ENCODE results near the gene SOX6. TPM values are rescaled to one million over a fixed set of nuclear protein-coding genes. Genes with fewer than 3 reads are reported as not detected.

Gene SOX6
- total RNA-seq, 1 donor from 2014 or later = not detected

DNA sequence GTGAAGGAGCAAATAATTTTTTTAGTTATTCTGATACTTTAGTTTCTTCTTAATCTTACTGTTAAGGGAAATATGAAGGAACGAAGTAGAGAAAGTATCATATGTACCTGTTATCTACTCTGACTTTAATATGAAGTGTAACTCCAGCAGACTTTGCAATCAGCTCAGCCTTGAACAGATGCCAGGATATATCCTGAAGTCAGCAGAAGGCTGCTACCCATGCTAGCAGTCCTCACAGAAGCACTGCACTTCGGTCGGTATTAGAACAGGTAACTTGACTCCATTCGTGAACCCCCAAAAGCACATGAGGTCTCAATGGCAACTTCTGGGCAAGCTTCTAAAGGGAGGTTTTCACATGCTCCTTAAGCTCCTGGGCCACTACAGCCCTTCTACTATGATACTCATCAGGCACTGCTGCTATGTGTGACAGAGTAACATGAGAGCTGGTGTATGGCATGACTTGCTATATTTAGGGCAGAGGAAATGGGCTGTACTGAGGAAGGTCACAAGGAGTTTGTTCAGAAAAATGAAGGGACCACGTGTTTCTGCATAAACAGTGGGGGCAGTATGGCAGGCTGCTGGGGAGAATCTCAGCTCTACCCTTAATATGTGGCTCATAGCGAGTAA, 344.1 kb downstream of the SOX6 start:
- no peaks in the 10 kb centered on the region for H3K36me3 Mint-ChIP-seq (ENCODE audit: low read depth)
- H3K9me3 Mint-ChIP-seq = no peaks in the 10 kb centered on the region
- H3K4me3 Mint-ChIP-seq = no peak overlapping the region
- no peak for DNase-seq
- no peaks in the 10 kb centered on the region for H3K27me3 Mint-ChIP-seq
- H3K4me1 Mint-ChIP-seq = no peaks in the 10 kb centered on the region
- no peak overlapping the region for H3K27ac Mint-ChIP-seq
- intact Hi-C loops (cut with micrococcal nuclease) = no loop called here

DNA sequence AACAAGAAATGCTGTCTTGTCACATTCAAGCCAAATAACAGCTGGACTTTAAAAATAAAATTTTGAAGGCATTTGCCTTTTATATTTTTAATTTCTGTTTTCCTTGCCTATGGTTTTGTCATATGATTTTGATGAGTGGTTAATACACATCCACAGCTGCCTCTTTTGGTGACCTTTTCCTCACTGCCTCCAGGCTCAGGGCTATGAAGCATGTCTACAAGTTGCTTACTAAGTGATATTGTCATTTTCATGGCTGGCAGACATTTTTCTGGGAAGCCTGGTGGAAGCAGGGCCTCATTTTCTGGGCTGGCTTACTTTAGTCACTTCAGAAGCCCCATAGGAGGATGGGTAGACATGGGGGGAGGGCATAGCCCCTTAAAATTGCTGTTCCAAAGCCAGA, 344.9 kb downstream of the SOX6 start:
- Mint-ChIP-seq H3K4me1 (no peaks in the 10 kb centered on the region), H3K27ac (no peak overlapping the region), H3K36me3 (ENCODE audit: low read depth) (no peaks in the 10 kb centered on the region), H3K4me3 (no peak overlapping the region), H3K27me3 (no peaks in the 10 kb centered on the region), H3K9me3 (no peaks in the 10 kb centered on the region)
- intact Hi-C loops (cut with micrococcal nuclease) = no loop called here
- no peak for DNase-seq

- H3K4me3 Mint-ChIP-seq = no peak overlapping the region
- no peaks in the 10 kb centered on the region for H3K27me3 Mint-ChIP-seq
- no peak for DNase-seq
- H3K4me1 Mint-ChIP-seq = no peaks in the 10 kb centered on the region
- H3K27ac Mint-ChIP-seq = no peak overlapping the region
- no peaks in the 10 kb centered on the region for H3K36me3 Mint-ChIP-seq (ENCODE audit: low read depth)
- intact Hi-C loops (cut with micrococcal nuclease) = no loop called here
- H3K9me3 Mint-ChIP-seq = no peaks in the 10 kb centered on the region
Measured at GRCh38 chr11:16009021-16009420, 347.3 kb downstream of the SOX6 start.

DNA sequence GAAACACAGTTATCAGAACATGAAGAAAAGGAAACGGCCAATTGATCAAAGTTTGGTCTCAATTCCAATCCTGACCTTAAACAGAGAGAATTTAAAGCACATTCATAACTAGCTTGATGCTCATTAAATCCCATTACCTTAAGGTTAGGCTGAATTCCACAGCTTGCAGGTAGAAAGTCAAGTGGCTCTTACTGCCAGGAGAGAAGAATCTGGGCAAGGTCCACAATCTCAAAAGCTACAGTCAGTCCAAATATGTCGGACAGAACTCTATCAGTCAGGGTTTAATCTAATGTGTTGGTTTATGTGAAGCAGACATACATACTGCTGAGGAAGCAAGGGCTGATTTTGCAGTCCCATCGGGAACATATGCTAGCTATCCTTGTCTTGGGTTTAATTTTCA, 348.8 kb downstream of the SOX6 start:
- Mint-ChIP-seq H3K4me3 (no peak overlapping the region), H3K36me3 (ENCODE audit: low read depth) (no peaks in the 10 kb centered on the region), H3K4me1 (no peaks in the 10 kb centered on the region), H3K27me3 (no peaks in the 10 kb centered on the region), H3K27ac (no peak overlapping the region), H3K9me3 (no peaks in the 10 kb centered on the region)
- no peak for DNase-seq
- intact Hi-C loops (cut with micrococcal nuclease) = no loop called here

- Mint-ChIP-seq H3K4me1 (peaks cover 3% of the 10 kb centered on the region), H3K27me3 (no peaks in the 10 kb centered on the region), H3K36me3 (ENCODE audit: low read depth) (no peaks in the 10 kb centered on the region), H3K9me3 (no peaks in the 10 kb centered on the region), H3K4me3 (no peak overlapping the region), H3K27ac (no peak overlapping the region)
- DNase-seq = no peak
- intact Hi-C loops (cut with micrococcal nuclease) = no loop called here
Measured at GRCh38 chr11:16002942-16003341, 353.4 kb downstream of the SOX6 start.

GRCh38 chr11:16001899-16002426, 354.4 kb downstream of the SOX6 start:
- Mint-ChIP-seq H3K27me3 (no peaks in the 10 kb centered on the region), H3K4me3 (no peak overlapping the region), H3K9me3 (no peaks in the 10 kb centered on the region), H3K36me3 (ENCODE audit: low read depth) (no peaks in the 10 kb centered on the region), H3K4me1 (peaks cover 3% of the 10 kb centered on the region), H3K27ac (no peak overlapping the region)
- DNase-seq = no peak
- intact Hi-C loops (cut with micrococcal nuclease) = no loop called here

GRCh38 chr11:16001044-16001568, 355.2 kb downstream of the SOX6 start:
- Mint-ChIP-seq H3K9me3 (no peaks in the 10 kb centered on the region), H3K27me3 (no peaks in the 10 kb centered on the region), H3K36me3 (ENCODE audit: low read depth) (no peaks in the 10 kb centered on the region), H3K4me1 (peaks cover 3% of the 10 kb centered on the region), H3K27ac (no peak overlapping the region), H3K4me3 (no peak overlapping the region)
- intact Hi-C loops (cut with micrococcal nuclease) = no loop called here
- no peak for DNase-seq

DNA sequence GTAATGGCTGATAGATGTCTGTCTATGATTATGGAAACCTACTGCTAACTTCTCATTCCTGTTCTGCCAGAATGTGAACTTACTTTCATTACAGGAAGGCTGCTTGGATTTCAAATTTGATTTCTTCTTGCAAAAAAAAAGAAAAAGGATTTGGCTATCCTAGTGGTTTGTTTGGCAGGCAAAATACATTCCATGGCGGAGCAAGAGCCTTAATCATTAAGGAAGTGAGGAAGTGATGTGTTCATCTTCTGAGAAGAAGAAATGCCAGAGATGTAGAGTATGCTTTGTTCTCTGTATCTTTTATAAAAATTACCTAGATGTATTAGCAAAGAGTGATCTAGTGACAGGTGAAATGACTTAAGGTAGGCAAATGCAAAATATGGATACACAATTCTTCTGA, 356.3 kb downstream of the SOX6 start:
- H3K36me3 Mint-ChIP-seq (ENCODE audit: low read depth) = no peaks in the 10 kb centered on the region
- H3K27ac Mint-ChIP-seq = no peak overlapping the region
- no peak for DNase-seq
- no peaks in the 10 kb centered on the region for H3K9me3 Mint-ChIP-seq
- intact Hi-C loops (cut with micrococcal nuclease) = no loop called here
- H3K4me1 Mint-ChIP-seq = peaks cover 3% of the 10 kb centered on the region
- no peak overlapping the region for H3K4me3 Mint-ChIP-seq
- H3K27me3 Mint-ChIP-seq = peaks cover 2% of the 10 kb centered on the region

- no peaks in the 10 kb centered on the region for H3K9me3 Mint-ChIP-seq
- no peak overlapping the region for H3K4me3 Mint-ChIP-seq
- intact Hi-C loops (cut with micrococcal nuclease) = no loop called here
Measured at GRCh38 chr11:15993345-15993744, 363.0 kb downstream of the SOX6 start.

GRCh38 chr11:15991215-15991614, 365.1 kb downstream of the SOX6 start:
- H3K27ac Mint-ChIP-seq = no peak overlapping the region
- intact Hi-C loops (cut with micrococcal nuclease) = no loop called here
- no peak overlapping the region for H3K4me3 Mint-ChIP-seq
- no peak for DNase-seq
- peaks cover 2% of the 10 kb centered on the region for H3K27me3 Mint-ChIP-seq
- no peaks in the 10 kb centered on the region for H3K9me3 Mint-ChIP-seq
- H3K36me3 Mint-ChIP-seq (ENCODE audit: low read depth) = no peaks in the 10 kb centered on the region
- H3K4me1 Mint-ChIP-seq = no peaks in the 10 kb centered on the region

More at GRCh38 chr11:15993345-15993744, 363.0 kb downstream of the SOX6 start:
- no peak overlapping the region for H3K27ac Mint-ChIP-seq
- H3K36me3 Mint-ChIP-seq (ENCODE audit: low read depth) = no peaks in the 10 kb centered on the region
- DNase-seq = no peak
- H3K27me3 Mint-ChIP-seq = peaks cover 2% of the 10 kb centered on the region
- H3K4me1 Mint-ChIP-seq = no peaks in the 10 kb centered on the region

- intact Hi-C loops (cut with micrococcal nuclease) = no loop called here
- Mint-ChIP-seq H3K27ac (no peak overlapping the region), H3K9me3 (no peaks in the 10 kb centered on the region), H3K36me3 (ENCODE audit: low read depth) (no peaks in the 10 kb centered on the region), H3K4me3 (no peak overlapping the region), H3K27me3 (no peaks in the 10 kb centered on the region), H3K4me1 (no peaks in the 10 kb centered on the region)
- DNase-seq = no peak
Measured at GRCh38 chr11:15989685-15990084, 366.7 kb downstream of the SOX6 start.

DNA sequence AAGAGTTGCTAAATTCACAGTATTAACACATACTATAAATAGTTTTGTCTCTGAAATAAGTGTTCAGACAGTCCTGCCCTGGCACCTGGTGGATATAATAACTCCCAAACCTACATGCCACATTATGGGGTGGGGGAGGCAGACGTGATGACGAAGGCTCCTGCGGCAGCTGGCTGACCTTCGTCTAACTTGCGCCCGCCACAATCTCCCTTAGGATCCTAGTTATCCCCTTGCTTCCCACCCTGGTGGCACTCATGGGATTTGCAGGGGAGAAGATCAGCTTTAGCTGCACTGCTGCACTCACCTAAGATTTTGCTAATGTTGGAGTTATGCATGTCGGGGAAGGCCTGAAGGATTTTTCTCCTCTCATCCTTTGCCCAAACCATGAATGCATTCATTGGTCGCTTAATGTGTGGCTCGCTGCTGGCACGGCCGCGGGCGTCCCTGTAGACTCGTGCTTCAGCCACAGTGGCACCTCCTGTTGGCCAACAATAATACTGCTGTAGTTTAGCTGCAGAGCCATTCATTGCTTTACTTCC, 367.6 kb downstream of the SOX6 start:
- H3K9me3 Mint-ChIP-seq = no peaks in the 10 kb centered on the region
- intact Hi-C loops (cut with micrococcal nuclease) = no loop called here
- H3K27me3 Mint-ChIP-seq = no peaks in the 10 kb centered on the region
- no peaks in the 10 kb centered on the region for H3K4me1 Mint-ChIP-seq
- no peak for DNase-seq
- H3K27ac Mint-ChIP-seq = no peak overlapping the region
- no peak overlapping the region for H3K4me3 Mint-ChIP-seq
- no peaks in the 10 kb centered on the region for H3K36me3 Mint-ChIP-seq (ENCODE audit: low read depth)

DNA sequence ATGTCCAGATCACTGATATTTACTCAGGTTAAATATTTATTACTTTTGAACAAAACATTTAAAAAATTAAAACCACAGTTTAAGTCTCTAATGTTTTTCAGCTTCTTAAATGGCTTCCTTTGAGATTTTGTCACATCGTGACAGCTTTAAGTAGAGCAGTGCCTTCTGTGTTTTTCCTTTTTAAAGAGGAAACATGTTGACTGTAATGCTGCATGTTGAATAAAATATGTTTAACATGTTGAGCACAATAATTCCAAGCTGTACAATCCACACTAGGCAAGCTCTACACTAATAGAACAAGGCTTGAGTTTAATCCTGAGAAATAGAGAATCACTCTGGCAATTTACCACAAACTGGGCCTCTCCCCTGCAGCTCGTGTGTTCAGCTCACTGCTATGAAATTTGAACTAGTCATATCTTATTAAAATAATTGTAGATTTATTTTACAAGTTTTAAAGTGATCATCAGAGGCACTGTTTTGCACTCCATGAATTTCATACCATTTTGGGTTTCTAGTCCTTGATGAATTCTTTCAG, 368.3 kb downstream of the SOX6 start:
- intact Hi-C loops (cut with micrococcal nuclease) = no loop called here
- H3K4me3 Mint-ChIP-seq = no peak overlapping the region
- no peaks in the 10 kb centered on the region for H3K4me1 Mint-ChIP-seq
- no peak for DNase-seq
- H3K27ac Mint-ChIP-seq = no peak overlapping the region
- no peaks in the 10 kb centered on the region for H3K9me3 Mint-ChIP-seq
- H3K36me3 Mint-ChIP-seq (ENCODE audit: low read depth) = no peaks in the 10 kb centered on the region
- no peaks in the 10 kb centered on the region for H3K27me3 Mint-ChIP-seq

GRCh38 chr11:15987046-15987445, 369.3 kb downstream of the SOX6 start:
- no peak overlapping the region for H3K4me3 Mint-ChIP-seq
- no peak overlapping the region for H3K27ac Mint-ChIP-seq
- H3K4me1 Mint-ChIP-seq = no peaks in the 10 kb centered on the region
- intact Hi-C loops (cut with micrococcal nuclease) = no loop called here
- no peaks in the 10 kb centered on the region for H3K36me3 Mint-ChIP-seq (ENCODE audit: low read depth)
- DNase-seq = no peak
- H3K9me3 Mint-ChIP-seq = no peaks in the 10 kb centered on the region
- no peaks in the 10 kb centered on the region for H3K27me3 Mint-ChIP-seq

- no peak for DNase-seq
- H3K27me3 Mint-ChIP-seq = no peaks in the 10 kb centered on the region
- no peak overlapping the region for H3K4me3 Mint-ChIP-seq
- H3K36me3 Mint-ChIP-seq (ENCODE audit: low read depth) = no peaks in the 10 kb centered on the region
- intact Hi-C loops (cut with micrococcal nuclease) = no loop called here
- no peaks in the 10 kb centered on the region for H3K4me1 Mint-ChIP-seq
- H3K9me3 Mint-ChIP-seq = no peaks in the 10 kb centered on the region
- H3K27ac Mint-ChIP-seq = no peak overlapping the region
Measured at GRCh38 chr11:15985860-15986139, 370.5 kb downstream of the SOX6 start.
